Mesendoderm (in vitro differentiated cells): ENCODE data around the gene GAS2.

Source experiments
- DNase-seq: peaks from one replicate; pipeline ENCODE4 v3.0.0; 2013
- H2AK5ac ChIP-seq: 2 replicates; pipeline ENCODE4 v1.6.1; 2013; ENCODE audit warnings: low read length, inconsistent platforms
- H2BK120ac ChIP-seq: 2 replicates; pipeline ENCODE4 v1.6.1; 2013; ENCODE audit warnings: low read depth, mild to moderate bottlenecking, low read length, moderate library complexity, mixed read lengths
- H2BK15ac ChIP-seq: replicated peaks from 2 replicates; pipeline ENCODE4 v1.6.1; 2013; ENCODE audit warnings: low read depth, mild to moderate bottlenecking, moderate library complexity
- H2BK5ac ChIP-seq: 2 replicates; pipeline ENCODE4 v1.6.1; 2013; ENCODE audit warnings: low read length, inconsistent platforms
- H3K18ac ChIP-seq: 2 replicates; pipeline ENCODE4 v1.6.1; 2013; ENCODE audit warnings: mild to moderate bottlenecking, low read length, mixed read lengths
- H3K23ac ChIP-seq: one replicate; pipeline ENCODE4 v1.6.1; 2013; ENCODE audit warnings: low read length
- H3K27ac ChIP-seq: 2 replicates; pipeline ENCODE4 v1.5.1; 2013; ENCODE audit warnings: low read depth, mild to moderate bottlenecking, inconsistent platforms, low read length, moderate library complexity
- H3K27me3 ChIP-seq: 2 replicates; pipeline ENCODE4 v1.6.1; 2013; ENCODE audit warnings: low read length, control low read depth, mild to moderate bottlenecking, inconsistent platforms; ENCODE audit not compliant: insufficient read depth, poor library complexity
- H3K36me3 ChIP-seq: 2 replicates; pipeline ENCODE4 v1.6.1; 2013; ENCODE audit warnings: low read length, inconsistent platforms; ENCODE audit not compliant: control insufficient read depth, insufficient read depth
- H3K4ac ChIP-seq: one replicate; pipeline ENCODE4 v1.6.1; 2013; ENCODE audit warnings: low read depth, mild to moderate bottlenecking, low read length, moderate library complexity
- H3K4me1 ChIP-seq: 2 replicates; pipeline ENCODE4 v1.6.1; 2013; ENCODE audit warnings: low read depth, low read length, inconsistent platforms; ENCODE audit not compliant: control insufficient read depth
- H3K4me2 ChIP-seq: 2 replicates; pipeline ENCODE4 v1.6.1; 2013; ENCODE audit warnings: low read length
- H3K4me3 ChIP-seq: 2 replicates; pipeline ENCODE4 v1.5.1; 2013; ENCODE audit warnings: mild to moderate bottlenecking, low read length
- H3K56ac ChIP-seq: one replicate; pipeline ENCODE4 v1.6.1; 2013; ENCODE audit warnings: low read length
- H3K79me1 ChIP-seq: 2 replicates; pipeline ENCODE4 v1.6.1; 2013; ENCODE audit warnings: low read length, inconsistent platforms
- H3K79me2 ChIP-seq: 2 replicates; pipeline ENCODE4 v1.6.1; 2013; ENCODE audit warnings: mild to moderate bottlenecking, low read length; ENCODE audit not compliant: control insufficient read depth, insufficient read depth
- H3K9ac ChIP-seq: 2 replicates; pipeline ENCODE4 v1.6.1; 2013; ENCODE audit warnings: low read length, inconsistent platforms
- H4K5ac ChIP-seq: one replicate; pipeline ENCODE4 v1.6.1; 2013; ENCODE audit warnings: low read length
- H4K8ac ChIP-seq: one replicate; pipeline ENCODE4 v1.6.1; 2013; ENCODE audit warnings: low read depth, mild to moderate bottlenecking, control low read depth, low read length, moderate library complexity
- WGBS: extraction: QIAGEN DNeasy Blood & Tissue Kit; methylation state at CpG from one replicate; pipeline ENCODE4 v1.1.7; 2013; ENCODE audit warnings: low lambda C conversion rate, missing lambda C conversion rate; ENCODE audit not compliant: insufficient coverage; ENCODE audit errors: extremely low coverage; 5-methylcytosine and 5-hydroxymethylcytosine counted together

GAS2 gene

DNA sequence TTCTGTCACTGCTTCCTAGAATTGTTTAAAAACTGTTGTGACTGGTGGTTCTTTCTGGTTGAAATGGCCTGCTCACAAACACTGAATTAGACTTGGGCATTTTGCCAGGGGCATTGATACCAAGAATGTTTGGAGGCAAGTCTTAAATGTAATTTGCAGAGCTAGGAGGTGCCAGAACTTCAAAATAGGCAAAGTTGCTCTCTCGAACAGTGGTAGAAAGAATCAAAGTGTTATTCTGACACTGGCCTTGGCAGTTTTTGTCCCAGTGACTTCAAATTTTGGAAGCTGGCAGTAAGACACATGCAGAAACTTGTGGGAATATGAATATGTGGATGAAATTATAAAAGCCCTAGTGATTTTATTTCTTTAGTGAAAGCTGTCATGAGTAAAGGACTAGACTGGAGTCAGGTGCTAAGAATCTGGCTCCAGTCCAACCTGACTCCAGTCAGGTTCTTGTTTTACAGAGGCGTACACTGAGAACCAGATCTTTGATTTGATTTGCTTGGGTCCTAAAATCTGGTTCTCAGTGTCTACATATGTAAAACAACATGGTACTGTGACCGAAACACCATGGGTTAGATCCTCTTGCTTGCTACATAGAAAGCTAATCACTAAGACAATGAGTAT, 142.3 kb downstream of the GAS2 start:
- no peak for DNase-seq
- no peaks in the 10 kb centered on the region for H3K79me2 ChIP-seq
- H4K8ac ChIP-seq = no peak overlapping the region
- no peaks in the 10 kb centered on the region for H3K79me1 ChIP-seq
- H2AK5ac ChIP-seq = no peak overlapping the region
- no peak overlapping the region for H3K4me2 ChIP-seq
- no peak overlapping the region for H2BK15ac ChIP-seq
- no peak overlapping the region for H3K23ac ChIP-seq
- no peaks in the 10 kb centered on the region for H3K4me1 ChIP-seq
- no peak overlapping the region for H3K4me3 ChIP-seq
- no peak overlapping the region for H2BK5ac ChIP-seq
- H3K18ac ChIP-seq = no peak overlapping the region
- no peak overlapping the region for H2BK120ac ChIP-seq
- H3K27me3 ChIP-seq = no peaks in the 10 kb centered on the region
- no peak overlapping the region for H3K56ac ChIP-seq
- H4K5ac ChIP-seq = no peak overlapping the region
- H3K36me3 ChIP-seq = no peaks in the 10 kb centered on the region
- no CpG with 5 or more reads among the region's 3 CpGs for WGBS
- H3K4ac ChIP-seq = no peak overlapping the region
- H3K27ac ChIP-seq = no peak overlapping the region
- H3K9ac ChIP-seq = no peak overlapping the region

DNA sequence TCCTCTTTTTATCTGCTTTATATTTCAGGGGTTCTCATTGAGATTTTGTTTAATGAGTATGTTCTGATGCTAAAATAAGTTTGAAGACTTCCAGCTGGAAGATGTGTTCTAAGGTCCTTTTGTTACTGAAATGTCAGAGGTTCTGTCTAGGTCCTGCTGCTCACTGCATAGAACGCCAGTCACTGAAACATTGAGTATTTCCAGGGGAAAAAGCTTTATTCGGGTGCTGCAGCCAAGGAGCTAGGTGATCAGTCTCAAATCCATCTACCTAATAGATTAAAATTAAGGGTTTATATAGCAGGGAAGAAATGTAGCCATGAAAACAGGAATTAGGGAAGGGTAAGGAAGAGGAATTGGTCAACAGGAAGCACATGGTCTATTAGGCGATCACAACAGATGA, 143.5 kb downstream of the GAS2 start:
- Histone ChIP-seq H2BK120ac (no peak overlapping the region), H3K4me2 (no peak overlapping the region), H3K4ac (no peak overlapping the region), H3K79me1 (no peaks in the 10 kb centered on the region), H4K5ac (no peak overlapping the region), H3K18ac (no peak overlapping the region), H3K56ac (no peak overlapping the region), H3K23ac (no peak overlapping the region), H2BK5ac (no peak overlapping the region), H3K9ac (no peak overlapping the region), H3K4me1 (no peaks in the 10 kb centered on the region), H3K27me3 (no peaks in the 10 kb centered on the region), H4K8ac (no peak overlapping the region), H2AK5ac (no peak overlapping the region), H3K36me3 (no peaks in the 10 kb centered on the region), H3K27ac (no peak overlapping the region), H3K79me2 (no peaks in the 10 kb centered on the region), H2BK15ac (no peak overlapping the region), H3K4me3 (no peak overlapping the region)
- WGBS = no CpG with 5 or more reads among the region's 3 CpGs
- DNase-seq = no peak

DNA sequence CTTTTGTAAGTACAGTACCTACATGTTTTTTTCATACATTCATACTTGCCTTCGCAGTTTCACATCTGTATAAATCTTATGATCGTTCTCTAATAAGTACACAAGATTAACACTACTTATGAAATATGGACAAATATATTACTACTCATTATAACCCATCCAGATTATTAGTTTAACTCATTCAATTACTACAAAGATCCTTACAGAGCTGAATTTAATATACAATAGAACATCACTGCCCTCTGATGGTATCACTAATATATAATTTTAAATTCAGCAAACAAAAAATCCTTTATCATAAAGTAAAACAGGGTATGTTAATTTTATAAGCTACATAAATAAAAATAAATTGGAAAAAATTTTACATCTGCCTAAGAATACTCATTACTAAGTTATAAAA, 155.8 kb downstream of the GAS2 start:
- Histone ChIP-seq H3K4me3 (no peak overlapping the region), H2AK5ac (no peak overlapping the region), H2BK120ac (no peak overlapping the region), H3K36me3 (no peaks in the 10 kb centered on the region), H3K79me1 (no peaks in the 10 kb centered on the region), H3K4ac (no peak overlapping the region), H3K56ac (no peak overlapping the region), H3K9ac (no peak overlapping the region), H4K5ac (no peak overlapping the region), H3K79me2 (no peaks in the 10 kb centered on the region), H3K4me1 (no peaks in the 10 kb centered on the region), H3K4me2 (no peak overlapping the region), H3K18ac (no peak overlapping the region), H2BK5ac (no peak overlapping the region), H2BK15ac (no peak overlapping the region), H4K8ac (no peak overlapping the region), H3K27ac (no peak overlapping the region), H3K23ac (no peak overlapping the region), H3K27me3 (no peaks in the 10 kb centered on the region)
- no CpG with 5 or more reads among the region's 2 CpGs for WGBS
- no peak for DNase-seq

DNA sequence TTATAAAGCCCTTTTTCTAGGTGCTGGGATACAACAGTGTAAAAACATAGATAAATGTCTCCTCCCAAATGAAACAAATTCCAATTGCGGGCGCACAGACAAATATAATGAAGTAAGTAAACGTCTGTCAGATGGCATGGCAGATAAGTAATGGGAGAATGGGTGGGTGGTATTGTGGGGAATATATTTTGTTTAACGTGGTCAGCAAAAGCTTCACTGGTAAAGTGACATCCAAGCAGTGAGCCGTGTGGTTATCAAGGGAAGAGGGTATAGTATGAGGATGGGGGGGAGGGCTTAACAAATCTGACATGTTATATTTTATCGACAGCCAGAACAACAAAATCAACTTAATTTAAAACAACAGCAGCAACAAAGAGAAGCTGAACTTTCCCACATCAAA, 162.0 kb downstream of the GAS2 start:
- H2AK5ac ChIP-seq = no peak overlapping the region
- no peak overlapping the region for H3K56ac ChIP-seq
- H3K36me3 ChIP-seq = no peaks in the 10 kb centered on the region
- no peak overlapping the region for H2BK120ac ChIP-seq
- H3K18ac ChIP-seq = no peak overlapping the region
- no peaks in the 10 kb centered on the region for H3K79me2 ChIP-seq
- WGBS = no CpG with 5 or more reads among the region's 6 CpGs
- H3K4me1 ChIP-seq = no peaks in the 10 kb centered on the region
- no peak overlapping the region for H3K9ac ChIP-seq
- no peak overlapping the region for H4K5ac ChIP-seq
- DNase-seq = no peak
- H3K4ac ChIP-seq = no peak overlapping the region
- no peak overlapping the region for H3K27ac ChIP-seq
- H3K79me1 ChIP-seq = no peaks in the 10 kb centered on the region
- no peak overlapping the region for H2BK5ac ChIP-seq
- H3K4me2 ChIP-seq = no peak overlapping the region
- no peak overlapping the region for H3K4me3 ChIP-seq
- H4K8ac ChIP-seq = no peak overlapping the region
- H2BK15ac ChIP-seq = no peak overlapping the region
- no peak overlapping the region for H3K23ac ChIP-seq
- no peaks in the 10 kb centered on the region for H3K27me3 ChIP-seq

DNA sequence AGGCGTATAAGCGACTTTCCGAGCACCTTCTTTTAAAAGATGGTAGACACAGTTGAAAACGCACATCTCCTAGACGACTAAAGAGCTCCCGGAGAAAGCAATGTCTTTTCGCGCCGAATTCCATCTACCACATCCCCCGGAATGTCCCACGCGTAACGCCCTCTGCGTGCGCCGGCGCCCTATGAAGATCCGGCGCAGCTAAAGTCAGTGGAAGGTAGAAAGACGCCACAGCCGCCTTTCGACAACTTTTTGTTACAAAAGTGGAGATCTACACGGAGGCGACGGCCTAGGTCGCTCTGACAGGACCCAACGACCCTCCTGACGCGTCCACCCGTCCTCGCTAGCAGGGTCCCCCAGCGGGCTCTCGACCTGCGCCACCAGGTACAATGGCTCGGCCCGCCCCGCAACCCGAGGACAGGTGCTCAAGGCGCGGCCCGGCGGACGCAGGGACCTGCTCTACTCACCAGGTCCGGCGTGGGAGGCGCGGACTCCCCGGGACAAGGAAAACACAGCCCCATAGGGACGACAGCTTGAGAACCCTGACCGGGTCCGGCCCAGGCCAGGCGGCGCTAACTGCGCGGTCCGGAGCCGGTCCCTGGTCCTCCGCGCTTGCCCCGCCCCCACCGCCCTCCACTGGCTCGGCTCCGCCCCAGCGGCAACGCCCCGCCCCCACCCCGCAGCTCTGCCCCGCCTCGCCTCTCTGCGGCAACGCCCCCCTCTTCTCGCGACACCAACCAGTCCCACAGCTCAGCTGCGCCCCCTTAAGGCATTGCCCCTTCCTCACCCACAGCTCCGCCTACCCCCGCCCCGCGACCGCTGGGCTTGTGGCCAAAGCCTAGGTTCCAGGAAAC, 163.0 kb downstream of the GAS2 start, which contains the start of gene SVIP:
SVIP (minus strand) TSS at position 571 of the 851 bp plus-strand sequence; CDS start at position 518, 53 bp downstream.
- Histone ChIP-seq H2BK15ac (no peak within 1 kb of the TSS), H3K56ac (peak within 1 kb of the TSS; percentile 87), H2BK120ac (no peak within 1 kb of the TSS), H3K4me1 (no peaks in the 10 kb centered on the region), H3K36me3 (no peaks in the 10 kb centered on the region), H3K23ac (no peak within 1 kb of the TSS), H2BK5ac (no peak within 1 kb of the TSS), H3K27me3 (no peaks in the 10 kb centered on the region), H3K79me2 (no peaks in the 10 kb centered on the region), H3K79me1 (no peaks in the 10 kb centered on the region), H3K4ac (no peak within 1 kb of the TSS), H2AK5ac (no peak within 1 kb of the TSS), H3K9ac (peak within 1 kb of the TSS; percentile 63), H3K4me3 (peak within 1 kb of the TSS; percentile 62), H3K4me2 (peak within 1 kb of the TSS; percentile 61), H3K18ac (no peak within 1 kb of the TSS), H4K8ac (no peak within 1 kb of the TSS), H4K5ac (no peak within 1 kb of the TSS), H3K27ac (no peak within 1 kb of the TSS)
- no CpG with 5 or more reads among the region's 79 CpGs for WGBS
- DNase-seq = peak; percentile 93
